Measurements from ENCODE around the gene NDUFAF3.

NDUFAF3 gene, protein sequence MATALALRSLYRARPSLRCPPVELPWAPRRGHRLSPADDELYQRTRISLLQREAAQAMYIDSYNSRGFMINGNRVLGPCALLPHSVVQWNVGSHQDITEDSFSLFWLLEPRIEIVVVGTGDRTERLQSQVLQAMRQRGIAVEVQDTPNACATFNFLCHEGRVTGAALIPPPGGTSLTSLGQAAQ

DNA sequence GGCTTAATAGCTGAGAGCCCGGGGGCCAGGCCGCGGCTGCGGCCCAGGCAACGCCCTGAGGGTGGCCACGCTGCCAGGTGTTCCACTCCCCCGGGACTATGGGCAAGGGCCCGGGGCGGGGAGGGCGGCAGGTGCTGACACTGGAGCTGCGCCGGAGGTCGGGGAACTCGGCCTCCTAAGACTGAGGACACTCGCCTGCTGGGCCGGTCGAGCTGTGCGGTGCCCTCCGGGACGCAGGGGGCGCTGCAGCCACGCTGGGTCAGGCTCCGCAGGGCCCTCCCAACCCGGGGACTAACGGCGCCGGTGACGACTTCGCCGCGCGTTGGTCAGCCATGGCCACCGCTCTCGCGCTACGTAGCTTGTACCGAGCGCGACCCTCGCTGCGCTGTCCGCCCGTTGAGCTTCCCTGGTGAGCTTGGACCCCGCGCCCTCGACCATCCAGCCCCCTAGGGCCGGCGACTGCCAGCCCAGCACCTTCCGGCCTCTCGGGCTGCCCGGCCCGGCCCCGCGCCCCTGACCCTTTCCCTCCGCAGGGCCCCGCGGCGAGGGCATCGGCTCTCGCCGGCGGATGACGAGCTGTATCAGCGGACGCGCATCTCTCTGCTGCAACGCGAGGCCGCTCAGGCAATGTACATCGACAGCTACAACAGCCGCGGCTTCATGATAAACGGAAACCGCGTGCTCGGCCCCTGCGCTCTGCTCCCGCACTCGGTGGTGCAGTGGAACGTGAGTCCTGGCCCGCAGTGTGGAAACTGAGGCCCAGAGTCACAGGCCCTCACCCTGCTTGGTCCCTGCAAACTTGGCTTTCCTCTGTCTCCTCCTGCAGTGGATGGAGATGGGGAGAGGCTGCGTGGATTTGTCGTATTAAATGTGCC, at the start of gene NDUFAF3:
Gene NDUFAF3 (plus strand): TSS at position 309 of the 875 bp plus-strand sequence. CDS start 24 bp downstream, at position 333.
- ATAC-seq: peak; percentile 78
- TF ChIP-seq ZFP3 (CRISPR knock-in tag; IDR thresholded peaks at IDR 0.05): 0 out of 2 replicates have a peak, but pooled peaks have one; percentile 38
- TF ChIP-seq, protein P1, sequence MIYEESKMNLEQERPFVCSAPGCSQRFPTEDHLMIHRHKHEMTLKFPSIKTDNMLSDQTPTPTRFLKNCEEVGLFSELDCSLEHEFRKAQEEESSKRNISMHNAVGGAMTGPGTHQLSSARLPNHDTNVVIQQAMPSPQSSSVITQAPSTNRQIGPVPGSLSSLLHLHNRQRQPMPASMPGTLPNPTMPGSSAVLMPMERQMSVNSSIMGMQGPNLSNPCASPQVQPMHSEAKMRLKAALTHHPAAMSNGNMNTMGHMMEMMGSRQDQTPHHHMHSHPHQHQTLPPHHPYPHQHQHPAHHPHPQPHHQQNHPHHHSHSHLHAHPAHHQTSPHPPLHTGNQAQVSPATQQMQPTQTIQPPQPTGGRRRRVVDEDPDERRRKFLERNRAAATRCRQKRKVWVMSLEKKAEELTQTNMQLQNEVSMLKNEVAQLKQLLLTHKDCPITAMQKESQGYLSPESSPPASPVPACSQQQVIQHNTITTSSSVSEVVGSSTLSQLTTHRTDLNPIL (CRISPR knock-in tag; IDR thresholded peaks at IDR 0.05; ENCODE audit: low read depth): no peak
- TF ChIP-seq BACH2 (CRISPR knock-in tag; IDR thresholded peaks at IDR 0.05; ENCODE audit: borderline replicate concordance): no peak
- TF ChIP-seq ZC3H10 (CRISPR knock-in tag; IDR thresholded peaks at IDR 0.05): no peak

DNA sequence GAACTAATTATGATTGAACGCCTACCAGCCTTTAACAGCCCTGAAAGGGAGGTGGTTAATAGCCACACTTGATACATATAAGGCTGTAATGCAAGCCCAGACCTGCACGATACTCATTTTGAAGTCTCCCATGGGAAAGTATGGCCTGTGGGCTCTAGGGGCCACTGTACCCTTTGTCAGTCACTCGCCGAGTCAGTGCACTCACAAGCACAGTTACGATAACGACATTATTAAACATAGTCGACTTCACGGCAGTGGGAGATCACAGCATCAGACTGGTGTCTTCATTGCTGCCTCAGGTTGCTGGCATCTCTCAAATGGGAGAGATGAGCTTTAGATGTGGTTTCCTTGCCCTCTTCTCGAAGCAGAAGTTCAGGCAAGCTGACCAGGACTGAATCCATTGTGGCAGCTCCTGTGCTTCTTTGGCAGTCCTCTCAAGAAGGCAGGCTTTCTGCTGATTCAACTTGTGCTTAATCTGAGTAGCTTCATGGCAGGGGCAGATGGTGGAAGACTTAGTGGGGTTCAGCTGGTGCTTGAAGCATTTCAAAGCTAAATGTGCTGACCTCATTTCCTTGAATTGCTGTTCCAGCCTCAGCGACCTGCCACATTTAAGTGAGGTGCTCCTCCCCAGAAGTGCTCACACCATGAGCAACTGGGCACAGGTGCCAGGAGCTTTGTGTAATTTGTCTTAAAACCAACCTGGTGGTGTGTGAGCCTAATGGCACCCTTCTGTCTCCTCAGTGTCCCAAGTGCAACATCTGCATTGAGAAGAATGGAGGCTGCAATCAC, 47.7 kb upstream of the NDUFAF3 start:
- TF ChIP-seq TOX (CRISPR knock-in tag; IDR thresholded peaks at IDR 0.05; ENCODE audit: borderline replicate concordance) (no peak), ZNF70 (CRISPR knock-in tag; IDR thresholded peaks at IDR 0.05) (no peak)
- TF ChIP-seq, protein P2, sequence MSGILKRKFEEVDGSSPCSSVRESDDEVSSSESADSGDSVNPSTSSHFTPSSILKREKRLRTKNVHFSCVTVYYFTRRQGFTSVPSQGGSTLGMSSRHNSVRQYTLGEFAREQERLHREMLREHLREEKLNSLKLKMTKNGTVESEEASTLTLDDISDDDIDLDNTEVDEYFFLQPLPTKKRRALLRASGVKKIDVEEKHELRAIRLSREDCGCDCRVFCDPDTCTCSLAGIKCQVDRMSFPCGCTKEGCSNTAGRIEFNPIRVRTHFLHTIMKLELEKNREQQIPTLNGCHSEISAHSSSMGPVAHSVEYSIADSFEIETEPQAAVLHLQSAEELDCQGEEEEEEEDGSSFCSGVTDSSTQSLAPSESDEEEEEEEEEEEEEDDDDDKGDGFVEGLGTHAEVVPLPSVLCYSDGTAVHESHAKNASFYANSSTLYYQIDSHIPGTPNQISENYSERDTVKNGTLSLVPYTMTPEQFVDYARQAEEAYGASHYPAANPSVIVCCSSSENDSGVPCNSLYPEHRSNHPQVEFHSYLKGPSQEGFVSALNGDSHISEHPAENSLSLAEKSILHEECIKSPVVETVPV (CRISPR knock-in tag; IDR thresholded peaks at IDR 0.05): no peak
- ATAC-seq: no peak

DNA sequence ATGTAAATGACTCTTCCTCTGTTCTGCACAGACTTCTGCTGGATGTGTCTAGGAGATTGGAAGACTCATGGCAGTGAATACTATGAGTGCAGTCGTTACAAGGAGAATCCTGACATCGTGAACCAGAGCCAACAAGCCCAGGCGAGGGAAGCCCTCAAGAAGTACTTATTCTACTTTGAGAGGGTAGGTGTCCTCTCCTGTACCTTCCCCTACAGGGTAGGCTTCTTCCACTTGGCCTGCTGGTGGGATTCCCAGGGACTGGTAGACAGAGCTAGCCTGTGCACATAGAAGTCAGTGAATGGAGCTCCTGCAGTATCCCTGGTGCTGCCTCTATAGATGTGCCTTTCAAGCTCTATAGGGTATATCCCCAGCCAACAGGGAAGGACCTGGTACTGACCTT, 42.5 kb upstream of the NDUFAF3 start:
- TF ChIP-seq ZFP3 (CRISPR knock-in tag; IDR thresholded peaks at IDR 0.05): no peak
- TF ChIP-seq, protein P3, sequence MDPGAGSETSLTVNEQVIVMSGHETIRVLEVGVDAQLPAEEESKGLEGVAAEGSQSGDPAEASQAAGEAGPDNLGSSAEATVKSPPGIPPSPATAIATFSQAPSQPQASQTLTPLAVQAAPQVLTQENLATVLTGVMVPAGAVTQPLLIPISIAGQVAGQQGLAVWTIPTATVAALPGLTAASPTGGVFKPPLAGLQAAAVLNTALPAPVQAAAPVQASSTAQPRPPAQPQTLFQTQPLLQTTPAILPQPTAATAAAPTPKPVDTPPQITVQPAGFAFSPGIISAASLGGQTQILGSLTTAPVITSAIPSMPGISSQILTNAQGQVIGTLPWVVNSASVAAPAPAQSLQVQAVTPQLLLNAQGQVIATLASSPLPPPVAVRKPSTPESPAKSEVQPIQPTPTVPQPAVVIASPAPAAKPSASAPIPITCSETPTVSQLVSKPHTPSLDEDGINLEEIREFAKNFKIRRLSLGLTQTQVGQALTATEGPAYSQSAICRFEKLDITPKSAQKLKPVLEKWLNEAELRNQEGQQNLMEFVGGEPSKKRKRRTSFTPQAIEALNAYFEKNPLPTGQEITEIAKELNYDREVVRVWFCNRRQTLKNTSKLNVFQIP (CRISPR knock-in tag; IDR thresholded peaks at IDR 0.05; ENCODE audit: borderline replicate concordance, low read depth): no peak
- TF ChIP-seq CSDC2 (CRISPR knock-in tag; IDR thresholded peaks at IDR 0.05): no peak
- no peak for TF ChIP-seq ZFP30 (CRISPR knock-in tag; IDR thresholded peaks at IDR 0.05)
- TF ChIP-seq, protein P4, sequence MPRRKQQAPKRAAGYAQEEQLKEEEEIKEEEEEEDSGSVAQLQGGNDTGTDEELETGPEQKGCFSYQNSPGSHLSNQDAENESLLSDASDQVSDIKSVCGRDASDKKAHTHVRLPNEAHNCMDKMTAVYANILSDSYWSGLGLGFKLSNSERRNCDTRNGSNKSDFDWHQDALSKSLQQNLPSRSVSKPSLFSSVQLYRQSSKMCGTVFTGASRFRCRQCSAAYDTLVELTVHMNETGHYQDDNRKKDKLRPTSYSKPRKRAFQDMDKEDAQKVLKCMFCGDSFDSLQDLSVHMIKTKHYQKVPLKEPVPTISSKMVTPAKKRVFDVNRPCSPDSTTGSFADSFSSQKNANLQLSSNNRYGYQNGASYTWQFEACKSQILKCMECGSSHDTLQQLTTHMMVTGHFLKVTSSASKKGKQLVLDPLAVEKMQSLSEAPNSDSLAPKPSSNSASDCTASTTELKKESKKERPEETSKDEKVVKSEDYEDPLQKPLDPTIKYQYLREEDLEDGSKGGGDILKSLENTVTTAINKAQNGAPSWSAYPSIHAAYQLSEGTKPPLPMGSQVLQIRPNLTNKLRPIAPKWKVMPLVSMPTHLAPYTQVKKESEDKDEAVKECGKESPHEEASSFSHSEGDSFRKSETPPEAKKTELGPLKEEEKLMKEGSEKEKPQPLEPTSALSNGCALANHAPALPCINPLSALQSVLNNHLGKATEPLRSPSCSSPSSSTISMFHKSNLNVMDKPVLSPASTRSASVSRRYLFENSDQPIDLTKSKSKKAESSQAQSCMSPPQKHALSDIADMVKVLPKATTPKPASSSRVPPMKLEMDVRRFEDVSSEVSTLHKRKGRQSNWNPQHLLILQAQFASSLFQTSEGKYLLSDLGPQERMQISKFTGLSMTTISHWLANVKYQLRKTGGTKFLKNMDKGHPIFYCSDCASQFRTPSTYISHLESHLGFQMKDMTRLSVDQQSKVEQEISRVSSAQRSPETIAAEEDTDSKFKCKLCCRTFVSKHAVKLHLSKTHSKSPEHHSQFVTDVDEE (CRISPR knock-in tag; IDR thresholded peaks at IDR 0.05): no peak
- TF ChIP-seq RARB (CRISPR knock-in tag; IDR thresholded peaks at IDR 0.05): no peak
- TF ChIP-seq SNAI2 (CRISPR knock-in tag; IDR thresholded peaks at IDR 0.05): no peak
- no peak for TF ChIP-seq ZNF70 (CRISPR knock-in tag; IDR thresholded peaks at IDR 0.05)
- TF ChIP-seq, protein P2 (CRISPR knock-in tag; IDR thresholded peaks at IDR 0.05): no peak
- TF ChIP-seq TCF4 (CRISPR knock-in tag; IDR thresholded peaks at IDR 0.05; ENCODE audit: borderline replicate concordance): no peak
- no peak for TF ChIP-seq ZC3H10 (CRISPR knock-in tag; IDR thresholded peaks at IDR 0.05)
- no peak for TF ChIP-seq ARNTL (CRISPR knock-in tag; IDR thresholded peaks at IDR 0.05; ENCODE audit: borderline replicate concordance, low read depth)
- ATAC-seq: no peak

DNA sequence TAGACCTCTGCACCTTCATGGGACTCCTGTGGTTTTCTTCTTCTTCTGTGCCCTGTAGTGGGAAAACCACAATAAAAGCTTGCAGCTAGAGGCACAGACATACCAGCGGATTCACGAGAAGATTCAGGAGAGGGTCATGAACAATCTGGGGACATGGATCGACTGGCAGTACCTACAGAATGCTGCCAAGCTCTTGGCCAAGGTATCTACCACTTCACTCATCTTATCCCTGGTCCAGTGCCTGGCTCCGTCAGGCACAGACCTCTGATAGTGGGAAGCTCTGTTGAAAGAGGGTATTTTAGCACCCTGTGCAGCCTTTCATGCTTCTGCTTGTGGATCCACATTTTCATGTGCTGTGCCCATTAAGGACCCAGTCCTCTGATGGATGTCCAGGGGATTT, 41.6 kb upstream of the NDUFAF3 start:
- no peak for ATAC-seq
- TF ChIP-seq, protein P4 (CRISPR knock-in tag; IDR thresholded peaks at IDR 0.05): no peak
- TF ChIP-seq ARNTL (CRISPR knock-in tag; IDR thresholded peaks at IDR 0.05; ENCODE audit: borderline replicate concordance, low read depth) (no peak), TOX (CRISPR knock-in tag; IDR thresholded peaks at IDR 0.05; ENCODE audit: borderline replicate concordance) (no peak), ZC3H10 (CRISPR knock-in tag; IDR thresholded peaks at IDR 0.05) (no peak), OSR1 (CRISPR knock-in tag; IDR thresholded peaks at IDR 0.05) (no peak), ZNF70 (CRISPR knock-in tag; IDR thresholded peaks at IDR 0.05) (no peak), ZFP3 (CRISPR knock-in tag; IDR thresholded peaks at IDR 0.05) (no peak), ZFP30 (CRISPR knock-in tag; IDR thresholded peaks at IDR 0.05) (no peak), RARB (CRISPR knock-in tag; IDR thresholded peaks at IDR 0.05) (no peak), GLIS3 (CRISPR knock-in tag; IDR thresholded peaks at IDR 0.05) (no peak), ZNF8 (CRISPR knock-in tag; IDR thresholded peaks at IDR 0.05) (no peak)
- TF ChIP-seq, protein P1 (CRISPR knock-in tag; IDR thresholded peaks at IDR 0.05; ENCODE audit: low read depth): no peak
